RWPE2 (cell line): ENCODE data around the gene CTDSP2.

Experiments
- ATAC-seq: fragments of 200-7000 bp; cut with Tn5 transposase; 3 replicates; pipeline ENCODE4 v1.9.1; 2021; ENCODE audit warnings: low read depth
- DNase-seq: peaks from one replicate; pipeline ENCODE4 v3.0.0-alpha.2; 2020; ENCODE audit warnings: low spot score
- H3K27ac ChIP-seq: fragments of 450-650 bp; 2 replicates; pipeline ENCODE4 v1.5.1; 2017; ENCODE audit warnings: mild to moderate bottlenecking; ENCODE audit not compliant: poor library complexity, severe bottlenecking
- H3K27me3 ChIP-seq: fragments of 250-450 bp; sonication (Bioruptor Pico); 2 replicates; pipeline ENCODE4 v1.5.1; 2021; ENCODE audit warnings: mild to moderate bottlenecking, moderate library complexity; ENCODE audit not compliant: insufficient read depth, poor library complexity, severe bottlenecking
- H3K36me3 ChIP-seq: fragments of 250-450 bp; sonication (Bioruptor Pico); 2 replicates; pipeline ENCODE4 v1.5.1; 2020; ENCODE audit warnings: low read depth, mild to moderate bottlenecking, moderate library complexity
- H3K4me1 ChIP-seq: fragments of 250-450 bp; sonication (Bioruptor Pico); 2 replicates; pipeline ENCODE4 v1.5.1; 2021; ENCODE audit warnings: mild to moderate bottlenecking, moderate library complexity; ENCODE audit not compliant: insufficient read depth, poor library complexity, severe bottlenecking
- H3K4me3 ChIP-seq: fragments of 250-450 bp; sonication (Bioruptor Pico); 2 replicates; pipeline ENCODE4 v1.5.1; 2021; ENCODE audit warnings: mild to moderate bottlenecking, moderate library complexity; ENCODE audit not compliant: severe bottlenecking
- H3K9me3 ChIP-seq: fragments of 250-450 bp; sonication (Bioruptor Pico); 2 replicates; pipeline ENCODE4 v1.5.1; 2021; ENCODE audit warnings: mild to moderate bottlenecking, moderate library complexity; ENCODE audit not compliant: severe bottlenecking
- CTCF ChIP-seq: fragments of 450-650 bp; IDR thresholded peaks from one replicate; pipeline ENCODE4 v1.5.1; 2017; ENCODE audit warnings: mild to moderate bottlenecking, moderate library complexity; ENCODE audit not compliant: poor library complexity, severe bottlenecking

CTDSP2 gene

GRCh38 chr12:57846577-57847319 lies at the start of gene CTDSP2:
CTDSP2 (minus strand) TSS chr12:57846729; CDS start chr12:57846435, 294 bp downstream.
- Histone ChIP-seq H3K36me3 (peaks cover 4% of the 10 kb centered on the region), H3K4me1 (peaks cover 4% of the 10 kb centered on the region), H3K9me3 (no peaks in the 10 kb centered on the region), H3K4me3 (peak within 1 kb of the TSS; percentile 86), H3K27ac (peak within 1 kb of the TSS; percentile 70), H3K27me3 (no peaks in the 10 kb centered on the region)
- TF ChIP-seq CTCF, result no peak
- ATAC-seq (peak; percentile 61), DNase-seq (peak; percentile 97)

GRCh38 chr12:57896115-57896433 lies 49.5 kb upstream of the CTDSP2 start:
- no peaks in the 10 kb centered on the region for H3K27me3 ChIP-seq
- no peak for DNase-seq
- ATAC-seq, result no peak
- peaks cover 41% of the 10 kb centered on the region for H3K4me1 ChIP-seq
- H3K4me3 ChIP-seq, result peak overlapping the region; percentile 31
- no peaks in the 10 kb centered on the region for H3K36me3 ChIP-seq
- no peak for TF ChIP-seq CTCF
- H3K9me3 ChIP-seq, result no peaks in the 10 kb centered on the region
- no peak overlapping the region for H3K27ac ChIP-seq

GRCh38 chr12:57895389-57896114 lies 49.0 kb upstream of the CTDSP2 start:
- Histone ChIP-seq H3K9me3 (no peaks in the 10 kb centered on the region), H3K36me3 (no peaks in the 10 kb centered on the region), H3K27me3 (no peaks in the 10 kb centered on the region), H3K4me1 (peaks cover 47% of the 10 kb centered on the region), H3K4me3 (no peak overlapping the region), H3K27ac (no peak overlapping the region)
- no peak for TF ChIP-seq CTCF
- DNase-seq, result no peak
- no peak for ATAC-seq

- Histone ChIP-seq H3K4me1 (peaks cover 55% of the 10 kb centered on the region), H3K4me3 (no peak overlapping the region), H3K36me3 (no peaks in the 10 kb centered on the region), H3K27me3 (no peaks in the 10 kb centered on the region), H3K27ac (peak overlapping the region; percentile 4), H3K9me3 (no peaks in the 10 kb centered on the region)
- DNase-seq, result no peak
- no peak for ATAC-seq
- no peak for TF ChIP-seq CTCF
These were observed 48.1 kb upstream of the CTDSP2 start for GRCh38 chr12:57894399-57895292.
